ENCODE measurements around the gene CCDC186.
A peak's percentile ranks its signal among the peaks of the same experiment; 100 is the strongest.
"Not testable (repeated sequence)": the region's sequence is repeated elsewhere in the genome, so short reads cannot be mapped to it uniquely, and the experiment has no call there.

The CCDC186 gene

DNA sequence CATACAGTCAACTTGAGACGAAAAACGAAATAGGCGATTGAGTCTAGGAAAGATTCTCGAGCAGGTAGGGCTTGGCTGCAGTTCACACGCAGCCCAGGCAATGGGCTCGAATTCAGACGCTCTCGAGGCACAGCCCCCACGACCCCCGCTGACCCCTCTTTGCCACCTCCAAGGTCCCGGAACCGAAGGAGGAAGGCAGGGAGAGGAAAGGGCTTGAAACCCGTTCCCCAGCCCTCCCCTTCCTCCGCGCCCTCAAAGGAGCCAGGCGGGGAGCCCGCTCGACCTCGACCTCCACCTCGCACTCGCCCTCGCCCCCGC lies 441 bp downstream of the CCDC186 start:
- no peak for DNase-seq (ENCODE audit: low spot score)

DNA sequence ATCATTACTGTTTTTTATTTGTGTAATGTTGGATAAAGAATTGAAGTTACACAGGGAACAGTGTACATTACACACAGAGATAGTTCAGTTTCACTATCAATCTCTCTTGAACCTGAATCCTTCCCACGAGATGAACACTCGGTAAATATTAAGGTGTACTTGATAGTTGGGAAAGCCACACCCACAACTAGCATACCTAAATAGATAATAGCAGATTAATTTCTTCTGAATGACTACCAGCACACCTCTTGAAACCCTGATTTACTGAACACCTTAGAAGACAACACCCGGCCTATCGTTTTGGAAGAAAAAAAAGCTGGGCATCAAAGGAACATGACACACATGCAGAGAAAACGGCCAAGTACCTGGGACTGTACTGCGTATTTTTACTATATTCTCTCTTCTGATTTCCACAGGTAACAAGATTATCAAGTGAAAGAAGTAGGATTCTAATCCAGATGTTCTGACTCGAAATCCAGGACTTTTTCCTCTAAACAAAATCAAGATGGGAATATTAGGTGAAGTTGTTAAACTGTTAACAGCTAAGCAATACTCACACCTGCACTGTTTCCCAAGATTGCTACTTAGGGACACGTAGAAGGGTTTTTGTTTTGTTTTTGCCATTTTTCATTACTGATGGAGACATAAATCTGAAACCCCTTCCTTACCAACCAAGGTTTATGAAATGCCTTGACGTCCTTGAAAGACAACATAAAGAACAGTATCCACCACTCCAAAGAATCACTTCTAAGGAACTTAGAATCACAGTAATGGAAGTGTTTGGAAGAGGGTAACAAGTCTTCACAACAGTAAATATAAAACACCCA lies 1.0 kb downstream of the CCDC186 start:
- peak; percentile 33 for DNase-seq (ENCODE audit: low spot score)

GRCh38 chr10:114172216-114172615 lies 1.8 kb downstream of the CCDC186 start:
- peak; percentile 66 for DNase-seq (ENCODE audit: low spot score)

DNA sequence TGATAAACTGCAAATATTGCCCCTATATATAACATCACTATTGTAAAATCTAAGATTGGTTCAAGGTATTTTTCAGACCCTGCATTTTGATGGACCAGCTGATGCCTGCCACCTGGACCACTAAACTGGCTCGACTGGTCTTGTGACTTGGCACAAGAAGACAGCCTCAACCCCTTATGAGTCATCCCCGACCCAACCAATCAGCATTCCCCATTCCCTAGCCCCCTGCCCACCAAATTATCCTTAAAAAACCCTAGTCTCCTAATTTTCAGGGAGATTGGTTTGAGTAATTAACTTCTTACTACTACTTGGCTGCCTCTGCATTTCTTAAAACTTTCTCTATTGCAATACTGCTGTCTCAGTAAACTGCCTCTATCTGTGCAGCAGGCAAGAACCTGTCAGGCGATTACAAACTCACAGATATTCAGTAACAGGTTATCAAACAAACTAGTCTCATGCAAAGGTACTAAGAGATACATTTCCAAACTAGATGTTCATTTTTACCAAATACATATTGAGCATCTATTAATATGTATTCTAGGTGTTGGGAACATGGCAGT lies 5.5 kb downstream of the CCDC186 start:
- no peak for DNase-seq (ENCODE audit: low spot score)

DNA sequence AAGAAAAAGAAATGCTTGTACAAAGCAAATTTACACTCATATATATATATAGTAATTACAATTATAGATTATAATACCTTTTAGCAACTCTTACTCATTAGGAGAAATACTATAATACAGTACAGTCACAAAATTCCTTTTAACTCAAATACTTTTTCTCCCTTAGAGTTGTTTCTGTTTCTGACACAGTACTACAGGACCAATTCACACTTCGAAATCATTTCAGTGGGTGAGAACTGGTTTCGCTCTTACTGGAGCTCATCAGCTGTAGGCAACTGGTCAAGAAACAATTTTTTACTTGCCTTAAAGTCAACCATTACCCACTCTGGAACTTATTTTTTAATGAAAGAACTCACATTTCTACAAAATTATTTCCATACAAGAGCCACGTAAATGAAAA lies 6.0 kb downstream of the CCDC186 start:
- DNase-seq (ENCODE audit: low spot score) = no peak

DNA sequence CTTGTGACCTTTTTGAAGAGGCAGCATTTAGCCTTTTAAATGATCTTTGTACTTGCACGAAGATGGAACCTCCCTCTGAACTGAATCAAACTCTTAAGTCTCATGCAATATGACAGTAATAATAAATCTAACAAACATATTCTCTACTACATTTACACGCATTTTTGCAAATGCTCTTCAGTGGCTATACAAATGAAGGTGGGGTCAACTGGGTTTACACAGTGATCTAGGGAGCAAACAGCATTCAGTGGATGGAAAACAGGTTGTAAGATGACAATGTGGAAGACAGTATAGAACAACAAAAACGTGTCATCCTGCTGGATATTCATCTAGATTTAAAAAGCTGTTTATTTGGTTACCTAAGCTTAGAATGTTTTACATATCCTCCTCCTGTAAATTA lies 7.5 kb downstream of the CCDC186 start:
- no peak for DNase-seq (ENCODE audit: low spot score)

DNA sequence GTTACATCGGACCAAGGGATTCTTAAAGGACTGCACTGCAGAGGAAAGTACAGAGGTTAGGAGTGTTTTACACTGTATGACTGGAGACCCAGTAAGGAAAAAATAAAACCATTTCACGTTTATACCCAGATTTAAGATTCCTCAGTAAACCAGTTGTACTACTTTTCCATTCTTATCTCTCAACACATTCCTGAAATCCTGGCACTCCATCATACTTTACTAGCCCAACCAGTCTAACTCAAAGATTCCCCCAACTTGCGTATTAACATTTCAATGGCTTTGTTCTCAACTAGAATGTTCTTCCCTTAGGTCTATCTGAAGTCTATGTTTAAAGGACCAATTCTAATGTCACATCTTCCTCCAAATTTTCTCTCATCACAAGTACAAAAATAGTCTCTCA lies 8.0 kb downstream of the CCDC186 start:
- no peak for DNase-seq (ENCODE audit: low spot score)

GRCh38 chr10:114163062-114163461 lies 10.9 kb downstream of the CCDC186 start:
- peak; percentile 15 for DNase-seq (ENCODE audit: low spot score)

DNA sequence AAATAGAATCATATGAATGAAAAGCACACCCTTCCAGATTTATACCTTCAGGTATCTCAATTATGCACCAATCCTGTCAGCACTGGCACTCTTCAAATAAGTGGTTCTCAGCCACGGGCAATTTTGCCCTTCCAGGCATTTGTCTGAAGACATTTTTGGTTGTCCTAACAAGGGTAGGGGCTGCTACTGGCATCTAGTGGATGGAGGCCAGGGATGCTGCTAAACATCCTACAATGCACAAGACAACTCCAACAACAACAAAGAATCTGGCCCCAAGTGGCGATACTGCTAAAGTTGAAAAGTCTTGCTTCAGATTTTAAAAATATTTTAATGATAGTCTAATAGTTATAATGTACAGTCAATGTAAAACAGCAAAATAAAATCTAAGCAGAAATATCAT lies 16.1 kb downstream of the CCDC186 start:
- no peak for DNase-seq (ENCODE audit: low spot score)

GRCh38 chr10:114151892-114152291 lies 22.1 kb downstream of the CCDC186 start:
- no peak for DNase-seq (ENCODE audit: low spot score)

- peak; percentile 93 for DNase-seq (ENCODE audit: low spot score)
Measured at GRCh38 chr10:114151486-114151885, 22.5 kb downstream of the CCDC186 start.

GRCh38 chr10:114149476-114149875 lies 24.5 kb downstream of the CCDC186 start:
- DNase-seq (ENCODE audit: low spot score) = not testable (repeated sequence)

DNA sequence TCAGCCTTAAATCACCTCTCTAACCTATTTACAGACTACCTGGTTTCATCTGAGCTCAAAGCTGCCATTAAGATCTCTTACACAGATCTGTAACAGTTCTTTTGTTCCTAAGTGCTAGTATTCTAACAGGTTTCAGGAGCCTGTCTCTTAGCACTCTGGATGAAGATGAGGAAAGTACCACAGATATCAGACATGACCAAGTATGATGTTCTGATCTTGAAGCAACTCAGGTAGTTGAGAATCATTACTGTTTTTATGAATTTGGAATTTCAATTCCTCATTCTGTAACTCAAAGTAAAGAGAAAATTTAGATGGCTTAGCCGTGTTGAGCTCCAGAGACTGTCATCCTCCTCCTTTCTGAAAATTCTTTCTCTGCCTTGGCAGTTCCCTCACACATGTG lies 30.8 kb downstream of the CCDC186 start:
- DNase-seq (ENCODE audit: low spot score) = no peak

GRCh38 chr10:114142018-114142417 lies 32.0 kb downstream of the CCDC186 start:
- DNase-seq (ENCODE audit: low spot score) = no peak

- DNase-seq (ENCODE audit: low spot score) = not testable (repeated sequence)
Measured at GRCh38 chr10:114140827-114141226, 33.2 kb downstream of the CCDC186 start.

DNA sequence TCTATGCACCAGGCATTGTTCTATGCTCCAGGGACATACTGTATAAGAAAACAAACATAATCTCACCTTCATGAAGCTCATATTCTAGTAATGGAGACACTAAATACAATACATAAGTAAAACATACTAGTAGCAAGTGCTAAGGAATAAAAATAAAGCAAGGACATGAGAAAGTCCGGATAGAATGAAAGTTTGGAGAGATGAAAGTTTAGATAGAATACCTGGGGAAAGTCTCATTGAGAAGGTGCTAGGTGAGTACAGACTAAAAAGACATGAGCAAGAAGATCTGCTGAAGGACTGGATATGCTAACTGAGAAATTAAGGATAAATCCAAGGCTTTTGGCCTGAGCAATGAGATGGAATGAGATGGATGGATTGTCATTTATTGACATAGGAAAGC lies 34.0 kb downstream of the CCDC186 start:
- DNase-seq (ENCODE audit: low spot score) = no peak

DNA sequence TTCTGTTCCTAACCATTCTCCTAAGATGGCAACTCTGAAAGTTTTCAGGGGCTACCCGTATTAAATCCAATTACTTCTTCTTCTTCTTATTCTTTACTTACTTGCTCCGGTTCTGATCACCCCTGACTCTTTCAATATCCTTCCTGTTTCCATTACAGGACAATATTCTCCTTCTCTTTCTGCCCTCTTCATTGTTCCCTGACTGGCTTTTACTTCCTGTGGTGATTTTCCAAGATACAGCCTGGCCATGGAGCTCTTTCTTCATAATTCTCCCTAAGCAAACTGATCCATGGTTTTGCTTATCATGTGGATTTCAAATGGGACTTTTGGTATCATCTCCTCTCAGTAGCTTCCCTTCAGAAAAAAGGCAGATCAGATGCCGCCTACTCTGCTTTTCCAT lies 35.4 kb downstream of the CCDC186 start:
- DNase-seq (ENCODE audit: low spot score) = no peak

- no peak for DNase-seq (ENCODE audit: low spot score)
Measured at GRCh38 chr10:114135476-114135875, 38.5 kb downstream of the CCDC186 start.

GRCh38 chr10:114131094-114131493 lies 42.9 kb downstream of the CCDC186 start:
- no peak for DNase-seq (ENCODE audit: low spot score)

DNA sequence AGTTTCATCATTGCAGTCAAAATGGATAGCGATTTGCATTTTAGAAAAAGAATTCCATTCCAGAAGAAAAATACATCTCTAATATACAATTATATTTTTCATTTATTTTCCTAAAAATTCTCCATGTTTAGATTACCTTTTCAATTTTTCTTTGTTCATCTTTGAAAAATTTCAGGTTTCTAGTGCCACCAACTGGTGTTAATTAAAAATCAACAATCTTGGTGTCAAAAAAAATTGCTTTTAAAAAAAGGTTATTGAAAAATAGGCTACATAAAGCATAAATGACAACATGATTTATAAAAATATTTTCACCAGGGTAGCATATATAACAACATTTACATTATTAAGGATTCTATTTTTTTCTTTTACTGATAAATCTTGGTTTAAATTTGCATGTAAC lies 53.0 kb downstream of the CCDC186 start:
- DNase-seq (ENCODE audit: low spot score) = no peak

DNA sequence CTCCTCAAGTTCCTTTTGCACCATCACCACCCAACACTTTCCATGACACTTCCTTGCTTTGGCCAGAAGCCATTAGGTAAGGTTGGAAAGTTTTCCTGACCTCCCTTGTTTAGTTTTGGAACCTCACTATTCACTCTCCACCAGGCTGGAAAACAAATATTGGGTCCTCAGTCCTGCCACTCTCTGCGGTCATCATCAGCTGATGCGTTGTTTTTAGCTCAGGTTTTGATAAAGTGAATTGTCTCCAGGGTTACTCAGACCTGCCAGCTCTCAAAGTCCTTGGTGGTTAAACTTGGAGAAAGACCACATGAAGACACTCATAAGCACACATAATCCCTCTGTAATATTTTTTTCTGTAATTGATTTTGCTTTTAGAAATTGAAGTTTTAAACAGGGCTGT lies 55.5 kb downstream of the CCDC186 start:
- no peak for DNase-seq (ENCODE audit: low spot score)

- no peak for DNase-seq (ENCODE audit: low spot score)
Measured at GRCh38 chr10:114117728-114118127, 56.3 kb downstream of the CCDC186 start.

DNA sequence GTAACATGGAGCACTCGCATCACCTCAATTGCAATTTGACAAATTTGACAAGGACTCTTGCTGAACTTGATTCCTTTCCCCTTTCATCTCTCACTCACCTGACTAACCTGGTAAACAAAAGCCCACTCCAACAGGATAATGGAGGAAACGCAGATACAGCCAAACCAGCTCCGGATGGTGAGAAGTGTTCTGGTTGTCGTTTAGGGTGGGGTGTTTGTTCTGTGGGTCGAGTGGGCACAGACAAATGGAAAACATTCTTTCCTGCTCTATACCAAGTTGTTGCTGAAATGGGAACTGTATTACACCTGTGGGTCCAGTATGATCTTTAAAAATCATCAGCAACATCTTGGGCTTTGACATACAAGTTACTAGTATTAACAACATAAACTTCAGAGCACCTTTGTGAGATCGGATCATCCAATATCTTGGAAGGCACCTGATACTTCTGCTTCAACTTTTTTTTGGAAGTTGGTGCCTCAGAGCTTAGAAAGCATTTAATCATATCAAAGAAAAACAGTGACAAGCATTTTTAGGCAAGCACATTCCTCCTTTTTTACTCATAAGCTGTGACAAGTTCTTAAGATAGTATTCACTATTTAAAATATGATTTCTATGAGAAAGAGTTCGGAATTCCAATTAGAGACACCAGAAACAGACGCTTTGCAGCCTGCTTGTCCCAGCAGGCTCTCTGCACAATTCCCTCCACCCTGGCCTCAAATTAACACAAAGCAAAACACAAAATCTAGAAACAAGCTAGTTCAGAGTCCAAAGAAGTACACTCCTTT lies 58.1 kb downstream of the CCDC186 start:
- no peak for DNase-seq (ENCODE audit: low spot score)

Measured in kidney tubule cell (primary cell).